NCI-H2227 (cell line): ENCODE measurements around the gene ERN2.

Experiments
- DNase-seq: peaks from one replicate; lab custom pipeline; 2025; ENCODE audit not compliant: unreplicated experiment; lab: John Stamatoyannopoulos, UW

ERN2 gene

GRCh38 chr16:23689442-23690187 is 23.4 kb downstream of the ERN2 start:
- DNase-seq = no peak

DNA sequence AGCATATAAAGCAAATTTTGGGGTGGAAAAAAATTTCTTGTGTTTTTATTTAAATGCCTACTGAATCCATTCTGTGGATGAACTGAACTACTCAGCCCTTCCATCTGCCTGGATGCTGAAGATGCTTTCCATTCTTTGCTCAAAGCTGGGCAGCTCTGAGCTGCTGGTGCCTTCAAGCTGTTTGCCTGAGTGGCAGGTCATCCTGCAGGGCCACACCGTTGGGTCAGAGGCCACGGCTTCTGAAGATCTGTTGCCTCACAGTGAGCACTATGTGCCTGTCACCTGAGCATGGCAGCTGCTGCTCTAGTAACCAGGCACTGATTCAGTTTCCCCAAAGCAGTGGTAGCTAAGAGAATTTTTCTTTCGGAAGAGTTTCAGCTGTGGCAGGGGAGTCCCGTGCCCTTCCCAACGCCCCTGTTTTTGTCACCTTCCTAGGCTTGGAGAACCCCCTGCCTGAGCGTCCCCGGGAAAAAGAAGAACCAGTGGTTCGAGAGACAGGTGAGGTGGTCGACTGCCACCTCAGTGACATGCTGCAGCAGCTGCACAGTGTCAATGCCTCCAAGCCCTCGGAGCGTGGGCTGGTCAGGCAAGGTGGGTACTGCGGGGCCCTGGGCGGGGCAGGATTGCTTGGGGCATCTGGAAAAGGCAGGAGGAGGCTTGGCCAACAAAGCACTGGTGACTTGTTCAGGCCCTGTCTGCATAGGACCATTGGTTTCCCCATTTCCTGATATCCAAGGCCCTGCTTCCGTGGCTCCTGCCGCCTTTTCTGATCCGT is 25.8 kb downstream of the ERN2 start:
- no peak for DNase-seq

DNA sequence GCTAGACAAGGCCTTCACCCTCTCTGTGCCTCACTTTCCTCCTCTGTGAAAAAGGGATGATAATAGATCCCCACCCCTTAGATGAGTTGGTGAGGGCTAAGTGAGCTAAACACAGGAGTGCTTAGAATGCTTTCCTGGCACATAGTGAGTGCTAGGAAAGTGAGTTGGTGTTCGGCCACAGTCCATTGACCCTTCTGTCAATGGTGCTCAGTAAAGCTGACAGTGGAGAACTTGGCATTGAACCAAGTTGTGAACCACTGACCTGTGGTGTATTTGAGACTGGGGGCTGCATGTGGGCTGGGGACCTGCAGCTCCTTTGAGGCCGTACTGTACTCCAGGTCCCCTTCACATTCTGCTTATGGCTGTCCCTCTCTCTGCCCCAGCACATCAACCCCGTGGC is 29.5 kb downstream of the ERN2 start:
- no peak for DNase-seq

GRCh38 chr16:23682181-23682580 is 30.8 kb downstream of the ERN2 start:
- DNase-seq = no peak

DNA sequence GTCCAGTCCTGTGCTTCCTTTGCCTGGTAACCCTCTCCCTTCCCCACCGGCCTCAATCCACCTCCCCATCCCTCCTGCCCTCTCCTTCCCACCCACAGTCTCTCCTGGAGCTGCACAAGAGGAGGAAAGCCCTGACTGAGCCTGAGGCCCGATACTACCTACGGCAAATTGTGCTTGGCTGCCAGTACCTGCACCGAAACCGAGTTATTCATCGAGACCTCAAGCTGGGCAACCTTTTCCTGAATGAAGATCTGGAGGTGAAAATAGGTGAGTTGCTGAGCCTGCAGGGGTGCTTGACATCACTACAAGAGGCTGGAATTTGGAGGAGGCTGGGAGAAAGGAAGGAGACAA is 33.1 kb downstream of the ERN2 start:
- no peak for DNase-seq

DNA sequence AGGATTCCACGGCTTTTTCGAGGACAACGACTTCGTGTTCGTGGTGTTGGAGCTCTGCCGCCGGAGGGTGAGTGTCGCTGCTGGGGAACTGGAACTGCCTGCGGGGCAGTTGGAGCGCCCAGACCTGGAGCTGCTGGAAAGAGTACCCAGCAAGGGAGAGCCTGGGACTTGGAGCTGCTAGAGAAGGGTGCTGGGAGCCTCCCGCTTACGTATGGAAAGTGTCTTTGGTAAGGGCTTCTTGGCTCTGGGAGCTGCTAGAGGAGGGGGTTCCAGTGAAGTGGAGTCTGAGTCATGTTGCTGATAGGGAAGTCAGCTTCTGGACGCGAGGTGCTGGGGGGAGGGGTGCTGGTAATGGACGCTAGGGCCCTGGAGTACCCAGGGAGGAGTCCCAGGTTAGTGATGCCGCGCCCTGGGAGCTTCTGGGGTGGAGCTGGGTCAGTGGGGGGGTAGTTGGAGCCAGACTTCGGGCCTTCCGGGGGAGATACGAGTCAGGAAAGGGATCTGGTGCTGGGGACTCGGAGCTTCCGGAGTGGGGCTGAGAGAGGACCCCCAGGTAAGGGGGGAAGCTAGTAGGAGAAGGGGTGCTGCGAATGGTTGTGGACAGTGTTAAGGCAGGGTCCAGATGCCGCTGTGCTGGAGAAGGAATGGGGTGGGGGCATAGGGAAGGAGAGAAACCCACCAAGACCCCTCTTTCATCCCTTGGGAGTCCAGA is 33.6 kb downstream of the ERN2 start:
- peak; percentile 38 for DNase-seq

GRCh38 chr16:23678430-23679273 is 34.4 kb downstream of the ERN2 start, which contains the start of gene PLK1:
Gene PLK1, plus strand, starts transcription at chr16:23678889. Its CDS starts 44 bp downstream, at chr16:23678933.
- peak; percentile 95 for DNase-seq

- DNase-seq = no peak
These were observed 36.0 kb downstream of the ERN2 start for GRCh38 chr16:23676924-23677480.

DNA sequence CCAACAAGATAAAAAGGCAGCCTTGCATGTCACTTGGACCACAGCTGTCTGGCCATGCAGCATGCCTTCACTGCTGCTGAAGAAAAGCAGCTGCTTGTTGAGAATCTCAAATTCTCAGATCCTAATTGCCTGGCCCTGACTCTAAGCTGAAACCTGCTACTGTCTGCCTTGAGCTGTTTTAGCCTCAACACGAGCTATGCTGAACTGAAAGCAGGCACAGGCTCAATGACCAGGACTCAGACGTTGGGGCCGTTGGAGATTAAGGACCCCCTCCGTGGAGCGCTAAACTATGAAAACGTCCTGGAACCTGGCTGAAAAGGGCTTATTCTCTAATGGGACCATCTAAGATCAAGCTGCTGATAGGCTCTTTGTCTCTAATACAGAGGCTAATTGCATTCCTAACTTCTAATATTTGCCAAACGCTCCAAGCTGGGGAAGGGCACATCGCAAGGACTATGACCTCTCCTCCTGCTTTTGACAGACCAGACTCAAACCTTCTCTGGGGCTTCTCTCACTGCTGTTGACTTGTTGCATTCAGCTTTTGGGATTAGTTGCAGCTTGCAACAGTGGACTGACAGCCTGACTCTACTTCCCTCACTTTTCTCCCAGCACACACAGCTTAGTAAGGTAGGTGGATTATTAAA is 38.9 kb downstream of the ERN2 start:
- DNase-seq = no peak

GRCh38 chr16:23670137-23670776 is 42.8 kb downstream of the ERN2 start:
- no peak for DNase-seq

DNA sequence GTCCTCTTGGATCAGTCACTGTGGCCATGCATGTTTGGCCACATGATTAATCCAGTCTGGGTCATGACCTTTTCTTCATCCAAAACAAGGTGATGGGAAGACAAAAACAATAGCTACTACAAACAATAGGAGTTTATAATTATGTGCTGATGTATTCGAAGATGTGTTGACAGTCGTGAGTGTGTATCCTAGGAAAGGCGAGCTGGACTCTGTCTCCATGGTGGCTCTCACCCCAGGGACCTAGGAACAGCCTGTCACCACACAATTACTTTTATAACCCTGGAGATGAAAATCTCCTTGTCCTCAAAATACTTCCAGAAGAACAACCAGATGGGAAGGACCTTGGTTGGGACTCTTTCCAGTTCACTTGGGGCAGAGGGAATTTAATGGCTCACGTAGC is 44.1 kb downstream of the ERN2 start:
- no peak for DNase-seq

DNA sequence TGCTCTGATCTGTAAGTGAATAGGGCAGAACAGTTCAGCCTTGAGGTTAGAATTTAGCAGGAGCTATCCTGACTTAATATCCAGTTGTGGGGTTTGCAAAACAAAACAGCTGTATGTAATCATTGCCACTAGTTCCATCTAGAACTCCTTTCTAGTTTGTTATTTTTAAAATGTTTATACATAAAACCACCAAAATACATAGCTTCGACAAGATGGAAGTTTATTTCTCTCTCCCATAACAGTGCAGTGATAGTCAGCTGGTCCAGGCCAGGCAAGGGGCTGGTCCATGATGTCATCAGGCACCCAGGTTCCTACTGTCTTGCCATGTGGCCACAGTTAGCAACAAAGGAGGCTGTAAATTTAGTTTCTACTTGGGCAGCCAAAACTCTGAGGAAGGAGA is 44.8 kb downstream of the ERN2 start:
- no peak for DNase-seq

- no peak for DNase-seq
These were observed 45.7 kb downstream of the ERN2 start for GRCh38 chr16:23667355-23667659.

DNA sequence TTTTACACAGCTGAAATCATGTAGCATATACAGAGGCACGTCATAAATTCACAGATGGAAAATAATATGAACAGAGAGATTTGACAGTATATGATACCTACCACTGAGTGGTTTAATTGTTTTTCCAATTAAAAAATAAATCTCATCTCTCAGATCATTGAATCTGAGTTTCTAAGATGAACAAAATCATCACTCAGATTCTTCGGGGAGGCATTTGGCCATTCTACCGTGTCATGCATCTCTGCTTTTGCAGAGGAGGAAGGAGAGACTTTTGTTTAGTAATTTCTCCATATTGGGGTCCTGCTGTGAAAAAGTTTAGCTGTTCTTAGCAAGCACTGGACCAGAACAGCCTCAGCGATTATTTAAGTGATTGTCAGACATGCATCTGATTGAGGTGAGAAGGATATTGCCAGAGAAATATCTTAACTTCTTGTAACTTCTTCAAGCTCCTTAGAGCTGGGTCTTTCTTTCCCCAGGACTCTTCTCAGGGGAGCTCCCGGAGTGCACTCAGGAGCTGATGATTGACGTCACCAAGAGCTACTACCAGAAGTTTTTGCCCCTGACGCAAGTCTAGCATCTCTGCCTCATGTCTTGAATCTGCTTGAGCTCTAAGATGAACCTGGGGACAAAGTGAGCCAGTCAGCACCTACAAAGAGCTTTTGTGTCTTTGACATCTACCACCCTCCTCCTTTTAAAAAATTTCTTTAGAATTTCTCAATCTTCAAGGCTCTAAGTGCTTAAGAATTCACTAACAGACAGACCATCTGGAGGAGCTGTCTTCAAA is 46.3 kb downstream of the ERN2 start:
- DNase-seq = no peak

DNA sequence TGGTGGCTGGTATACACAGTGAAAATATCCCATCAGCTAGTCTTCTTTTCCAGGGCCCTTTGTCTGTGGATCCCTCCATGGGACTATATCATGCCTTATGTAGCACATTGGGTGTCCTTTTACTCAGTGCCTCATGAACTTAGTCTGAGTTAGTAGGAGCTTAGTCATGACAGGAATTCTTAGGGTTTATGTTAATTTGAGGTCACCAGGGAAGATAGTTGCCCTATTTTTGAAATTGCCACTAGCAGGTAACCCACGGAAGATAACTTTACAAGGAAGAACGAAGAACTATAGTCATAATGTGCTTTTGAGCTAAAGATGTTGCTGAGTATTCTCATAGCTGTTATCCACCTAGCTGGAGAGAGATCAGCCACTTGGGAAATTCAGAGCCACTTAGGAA is 49.1 kb downstream of the ERN2 start:
- no peak for DNase-seq

DNA sequence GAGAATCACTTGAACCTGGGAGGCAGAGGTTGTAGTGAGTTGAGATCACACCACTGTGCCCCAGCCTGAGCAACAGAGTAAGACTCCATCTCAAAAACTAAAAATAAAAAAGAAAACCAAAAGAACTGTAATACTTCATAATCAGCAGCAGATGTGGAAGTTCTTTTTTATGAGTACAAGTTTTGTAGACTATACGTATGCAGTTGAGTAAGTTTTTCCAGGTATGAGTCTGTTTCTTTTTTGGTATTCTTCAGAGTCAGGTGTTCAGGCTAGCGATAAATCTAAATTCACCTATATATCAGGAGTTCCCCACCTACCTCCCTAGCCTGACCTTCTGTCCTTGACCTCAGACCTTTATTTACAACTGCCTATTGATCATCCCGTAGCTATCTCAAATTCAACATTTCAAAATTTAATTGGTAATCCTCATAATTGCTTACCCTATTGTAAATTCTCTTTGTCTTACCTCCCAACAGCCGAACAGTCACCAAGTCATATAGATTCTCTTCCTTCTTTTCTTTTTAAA is 61.0 kb downstream of the ERN2 start:
- DNase-seq = no peak

DNA sequence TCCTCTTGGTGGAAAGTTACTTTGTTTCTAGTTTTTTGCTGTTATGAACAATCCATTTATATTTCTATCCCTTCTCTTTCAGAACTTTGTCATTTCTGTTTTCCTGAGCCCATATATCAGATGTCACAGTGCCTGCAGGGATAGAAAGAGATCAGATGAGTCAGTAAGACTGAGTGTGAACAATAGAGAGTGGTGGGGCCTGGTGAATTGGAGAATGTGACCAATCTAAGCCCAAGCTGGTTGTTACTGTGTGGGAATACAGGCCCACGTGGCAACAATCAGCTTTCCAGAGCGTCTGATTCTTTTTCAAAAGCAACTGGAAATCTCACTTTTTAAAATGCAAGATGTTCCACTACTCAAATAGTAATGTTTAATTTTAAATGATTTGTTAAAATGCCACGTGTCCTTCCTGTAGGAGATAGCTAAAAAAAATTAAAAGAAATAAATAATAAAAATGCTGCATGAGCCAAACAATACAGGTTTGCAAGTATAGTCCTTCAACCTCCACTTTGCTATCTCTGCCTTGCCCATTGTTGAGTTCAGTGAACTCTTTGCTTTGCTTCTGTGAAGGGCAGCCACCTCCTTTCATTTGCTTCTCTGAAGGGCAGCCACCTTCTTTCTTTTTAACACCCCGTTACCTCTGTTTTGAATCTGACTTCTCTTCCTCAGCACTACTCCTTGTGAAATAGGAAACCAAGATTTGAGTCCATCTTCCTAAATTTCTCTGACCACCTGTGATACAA is 62.2 kb downstream of the ERN2 start:
- DNase-seq = no peak

DNA sequence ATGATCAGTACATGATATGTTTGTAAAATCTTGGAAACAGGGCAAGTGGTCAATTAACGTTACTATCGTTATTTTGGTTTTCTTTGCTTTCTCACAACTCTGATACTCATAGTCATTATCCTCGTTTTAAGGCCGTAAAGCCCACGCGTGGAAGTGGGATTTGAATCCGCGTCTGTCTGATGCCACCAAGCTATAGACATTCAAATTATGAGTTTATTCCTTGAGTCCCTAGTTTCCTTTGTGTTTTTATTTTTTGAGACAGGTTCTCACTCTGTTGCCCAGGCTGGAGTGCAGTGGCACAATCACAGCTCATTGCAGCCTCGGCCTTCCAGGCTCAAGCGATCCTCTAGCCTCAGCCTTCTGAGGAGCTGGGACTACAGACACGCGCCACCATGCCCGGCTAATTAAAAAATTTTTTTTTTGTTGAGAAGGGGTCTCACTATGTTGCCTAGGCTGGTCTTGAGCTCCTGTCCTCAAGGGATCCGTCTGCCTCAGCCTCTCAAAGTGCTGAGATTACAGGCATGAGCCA is 70.7 kb downstream of the ERN2 start:
- DNase-seq = no peak
